HG03521 (cell line): Measurements from ENCODE around the gene SDE2.
A peak's percentile ranks its signal among the peaks of the same experiment; 100 is the strongest.
"Not testable (repeated sequence)": the region's sequence is repeated elsewhere in the genome, so short reads cannot be mapped to it uniquely, and the experiment has no call there.

Experiments used
- ATAC-seq: cut with Tn5 transposase; IDR thresholded peaks from one replicate; pipeline ENCODE4 v1.9.1; 2021; ENCODE audit warnings: mild to moderate bottlenecking, moderate library complexity; ENCODE audit not compliant: unreplicated experiment

The SDE2 gene

DNA sequence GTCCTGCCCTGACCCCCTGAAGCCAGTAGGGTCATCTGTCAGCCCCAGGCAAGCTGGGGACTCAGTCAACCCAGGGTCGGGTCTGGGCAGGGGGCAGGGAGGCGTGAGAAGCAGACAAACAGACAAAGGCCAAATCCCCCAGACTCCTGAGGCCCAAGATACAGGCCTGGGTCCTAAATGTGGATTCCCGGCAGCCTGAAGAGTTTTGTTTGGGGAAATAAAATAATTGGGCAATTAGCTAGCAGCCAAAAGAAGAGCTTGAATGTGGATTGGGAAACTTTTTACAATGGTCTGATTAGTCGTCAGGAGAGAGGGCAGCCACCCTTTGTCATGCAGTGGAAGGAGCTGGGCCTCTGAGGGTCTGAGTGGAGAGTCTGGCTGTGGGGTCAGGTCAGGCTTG is 53.6 kb downstream of the SDE2 start:
- ATAC-seq: no peak

- peak; percentile 58 for ATAC-seq
Measured at GRCh38 chr1:225944951-225945350, 54.2 kb downstream of the SDE2 start.

GRCh38 chr1:225944387-225944786 is 54.8 kb downstream of the SDE2 start:
- no peak for ATAC-seq

DNA sequence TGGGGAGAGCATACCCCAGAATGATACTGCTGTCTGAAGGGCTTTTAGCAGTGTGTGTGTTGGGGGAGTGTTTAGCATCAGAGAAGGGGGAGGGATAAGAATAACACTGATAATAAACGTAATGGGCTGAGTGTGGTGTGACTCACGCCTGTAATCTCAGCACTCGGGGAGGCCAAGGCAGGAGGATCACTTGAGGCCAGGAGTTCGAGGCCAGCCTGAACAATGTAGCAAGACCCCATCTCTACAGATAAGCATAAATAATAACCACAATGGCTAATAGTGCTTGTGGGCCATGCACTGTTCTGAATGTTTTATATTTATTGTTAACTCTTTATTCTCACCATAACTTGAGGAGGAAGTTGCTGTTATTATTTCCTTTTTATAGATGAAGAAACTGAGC is 55.6 kb downstream of the SDE2 start:
- ATAC-seq: no peak

DNA sequence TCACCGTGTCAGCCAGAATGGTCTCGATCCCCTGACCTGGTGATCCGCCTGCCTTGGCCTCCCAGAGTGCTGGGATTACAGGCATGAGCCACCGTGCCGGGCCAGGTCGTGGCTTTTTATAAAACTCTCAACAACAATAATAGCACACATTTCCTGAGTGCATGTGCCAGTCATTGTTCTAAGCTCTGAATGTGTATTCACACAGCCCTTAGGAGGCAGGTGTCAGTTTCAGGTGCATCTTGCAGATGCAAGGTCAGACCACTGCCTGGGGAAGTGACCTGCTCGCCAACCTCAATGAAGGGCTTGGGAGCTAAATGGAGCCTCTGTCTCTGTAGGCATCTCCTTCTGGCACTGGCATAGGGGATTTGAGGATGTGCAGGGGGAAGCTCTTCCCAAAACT is 56.6 kb downstream of the SDE2 start:
- ATAC-seq: peak; percentile 68

- ATAC-seq: no peak
Measured at GRCh38 chr1:225941942-225942222, 57.3 kb downstream of the SDE2 start.

DNA sequence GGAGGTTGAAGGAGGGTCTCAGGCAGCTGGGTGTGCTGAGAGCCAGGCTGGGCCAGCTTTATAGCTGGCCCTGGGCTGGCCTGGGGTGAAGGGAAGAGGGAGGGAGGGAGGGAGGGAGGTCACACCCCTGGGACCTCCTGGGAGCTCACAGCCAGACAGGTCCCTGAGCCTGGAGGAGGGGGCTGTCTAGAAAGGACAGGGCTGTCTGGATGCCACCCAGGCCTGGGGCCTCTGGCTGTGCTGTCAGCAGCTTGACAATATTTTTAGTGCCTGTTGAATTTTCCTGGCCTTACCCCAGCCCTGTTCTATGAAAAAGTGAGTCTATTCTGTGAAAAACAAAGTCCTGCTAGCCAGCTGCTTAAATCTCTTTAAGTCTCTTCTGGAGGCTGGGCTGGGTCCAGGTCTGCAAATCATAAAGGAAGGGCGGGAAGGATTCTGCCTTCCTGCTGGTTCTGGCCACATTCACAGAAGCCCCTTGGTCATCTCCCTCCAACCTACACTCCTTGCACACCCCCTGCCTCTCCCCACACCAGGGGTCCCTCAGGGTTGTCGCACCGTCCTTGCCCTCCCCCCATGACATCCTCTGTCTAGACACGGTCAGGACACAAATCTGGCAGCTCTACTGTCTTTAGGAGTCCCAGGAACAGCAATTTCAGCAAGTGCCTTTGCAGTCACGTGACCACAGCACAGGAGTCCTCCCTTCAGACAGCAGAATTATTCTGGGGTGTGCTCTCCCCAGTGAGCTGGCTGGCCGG is 57.8 kb downstream of the SDE2 start, which contains the start of gene LEFTY2:
TSS of gene LEFTY2 (minus strand) at position 34 of the 755 bp plus-strand sequence. CDS start 80 bp downstream, outside the sequence.
- no peak for ATAC-seq

DNA sequence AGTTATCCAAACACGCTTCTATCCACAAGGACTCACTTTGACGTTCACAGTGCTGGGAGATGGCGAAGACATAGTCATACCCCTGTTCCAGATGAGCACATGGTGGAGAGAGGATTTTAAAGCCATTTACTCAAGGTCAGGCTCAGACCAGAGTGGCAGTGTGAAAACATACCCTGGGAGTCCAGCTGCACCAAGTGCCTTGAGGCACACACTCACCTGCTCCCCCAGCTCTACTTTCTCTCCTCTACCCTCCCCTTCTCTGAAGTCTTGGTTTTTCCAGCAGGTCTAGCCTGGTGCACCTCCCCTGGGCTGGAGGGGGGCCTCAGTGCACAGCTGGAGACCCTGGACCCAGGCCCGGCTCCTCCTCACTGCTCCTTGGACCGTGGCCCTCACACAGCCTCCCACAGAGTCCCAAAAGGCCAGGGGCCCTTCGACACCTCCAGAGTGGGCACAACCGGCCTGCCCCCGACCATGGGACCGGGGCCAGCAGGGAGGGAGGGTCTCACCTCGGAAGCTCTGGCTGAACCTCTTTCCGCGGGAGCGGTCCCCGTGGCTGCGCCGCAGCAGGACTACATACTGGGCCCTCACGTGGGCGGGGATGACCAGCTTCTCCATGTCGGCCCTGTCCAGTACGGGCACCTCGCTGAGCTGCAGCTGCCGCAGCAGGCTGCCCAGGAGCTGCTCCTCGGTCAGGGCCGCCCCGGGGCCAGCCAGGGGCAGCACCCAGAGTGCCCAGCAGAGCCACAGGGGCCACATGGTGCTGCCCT is 58.6 kb downstream of the SDE2 start:
- no peak for ATAC-seq

DNA sequence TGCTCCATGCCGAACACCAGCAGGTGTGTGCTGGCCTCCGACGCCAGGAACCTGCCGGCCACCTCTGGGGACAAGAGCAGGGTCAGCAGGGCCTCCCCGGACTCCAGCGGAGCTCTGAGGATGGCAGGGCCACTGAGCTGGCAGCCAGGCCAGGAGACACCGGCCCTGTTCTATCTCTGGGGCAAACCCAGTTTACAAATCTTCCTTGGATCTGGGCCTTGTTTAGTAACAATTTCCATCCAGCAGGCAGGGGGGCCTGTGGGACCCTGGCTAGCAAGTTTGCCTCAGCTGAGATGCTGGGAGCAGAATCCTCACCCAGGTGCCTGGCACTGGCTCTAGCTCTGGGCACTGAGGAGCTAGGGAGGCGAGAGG is 59.2 kb downstream of the SDE2 start:
- ATAC-seq: not testable (repeated sequence)

- ATAC-seq: not testable (repeated sequence)
Measured at GRCh38 chr1:225939097-225939938, 59.8 kb downstream of the SDE2 start.

- ATAC-seq: no peak
Measured at GRCh38 chr1:225937048-225937968, 61.8 kb downstream of the SDE2 start.

GRCh38 chr1:225936523-225936922 is 62.6 kb downstream of the SDE2 start:
- no peak for ATAC-seq

DNA sequence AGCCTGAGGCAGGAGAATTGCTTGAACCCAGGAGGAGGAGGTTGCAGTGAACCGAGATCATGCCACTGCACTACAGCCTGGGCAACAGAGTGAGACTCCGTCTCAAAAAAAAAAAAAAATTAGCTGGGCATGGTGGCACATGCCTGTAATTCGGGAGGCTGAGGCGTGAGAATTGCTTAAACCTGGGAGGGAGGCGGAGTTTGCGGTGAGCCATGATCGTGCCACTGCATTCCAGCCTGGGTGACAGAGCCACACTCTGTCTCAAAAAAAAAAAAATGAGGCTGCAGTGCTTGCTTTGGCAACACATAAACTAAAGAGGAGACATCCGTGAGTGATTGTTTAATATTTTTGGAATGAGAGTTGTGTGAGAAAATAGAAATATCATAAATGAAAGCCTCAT is 63.1 kb downstream of the SDE2 start:
- ATAC-seq: not testable (repeated sequence)

- ATAC-seq: no peak
Measured at GRCh38 chr1:225934711-225935110, 64.4 kb downstream of the SDE2 start.

DNA sequence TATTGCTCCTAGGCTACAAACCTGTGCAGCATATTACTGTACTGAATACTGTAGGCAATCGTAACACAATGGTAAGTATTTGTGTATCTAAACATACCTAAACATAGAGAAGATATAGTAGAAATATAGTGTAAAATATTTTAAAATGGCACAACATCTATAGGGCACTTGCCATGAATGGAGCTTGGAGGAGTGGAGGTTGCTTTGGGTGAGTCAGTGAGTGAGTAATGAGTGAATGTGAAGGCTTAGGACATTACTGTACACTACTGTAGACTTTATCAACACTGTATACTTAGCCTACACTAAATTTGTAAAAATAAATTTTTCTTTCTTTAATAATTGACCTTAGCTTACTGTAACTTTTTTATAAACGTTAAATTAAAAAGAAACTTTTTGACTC is 66.1 kb downstream of the SDE2 start:
- no peak for ATAC-seq
